DMS79 (cell line): ENCODE data around the gene PTPRE.

Experiments used
- DNase-seq: peaks from one replicate; lab custom pipeline; 2025; lab: John Stamatoyannopoulos, UW

Gene PTPRE

DNA sequence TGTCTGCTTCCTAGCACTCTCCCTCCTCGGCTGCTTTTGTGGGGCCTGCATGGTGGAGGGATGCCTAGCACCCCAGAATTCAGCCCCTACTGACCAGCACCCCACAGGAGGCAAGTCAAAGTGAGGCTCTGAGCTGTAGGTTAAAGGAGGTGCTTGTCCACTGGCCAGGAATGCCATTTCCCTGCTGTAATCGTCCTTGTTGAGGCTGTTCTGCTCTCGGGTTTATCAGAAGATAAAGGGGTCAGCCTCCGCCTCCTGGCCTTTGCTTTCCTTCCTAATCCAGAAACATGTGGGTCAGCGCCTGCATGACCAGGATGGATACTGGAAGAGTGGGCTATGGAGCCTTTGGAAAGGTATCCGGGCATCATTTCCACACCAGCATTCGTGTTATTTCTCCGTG, 120.4 kb downstream of the PTPRE start:
- no peak for DNase-seq

DNA sequence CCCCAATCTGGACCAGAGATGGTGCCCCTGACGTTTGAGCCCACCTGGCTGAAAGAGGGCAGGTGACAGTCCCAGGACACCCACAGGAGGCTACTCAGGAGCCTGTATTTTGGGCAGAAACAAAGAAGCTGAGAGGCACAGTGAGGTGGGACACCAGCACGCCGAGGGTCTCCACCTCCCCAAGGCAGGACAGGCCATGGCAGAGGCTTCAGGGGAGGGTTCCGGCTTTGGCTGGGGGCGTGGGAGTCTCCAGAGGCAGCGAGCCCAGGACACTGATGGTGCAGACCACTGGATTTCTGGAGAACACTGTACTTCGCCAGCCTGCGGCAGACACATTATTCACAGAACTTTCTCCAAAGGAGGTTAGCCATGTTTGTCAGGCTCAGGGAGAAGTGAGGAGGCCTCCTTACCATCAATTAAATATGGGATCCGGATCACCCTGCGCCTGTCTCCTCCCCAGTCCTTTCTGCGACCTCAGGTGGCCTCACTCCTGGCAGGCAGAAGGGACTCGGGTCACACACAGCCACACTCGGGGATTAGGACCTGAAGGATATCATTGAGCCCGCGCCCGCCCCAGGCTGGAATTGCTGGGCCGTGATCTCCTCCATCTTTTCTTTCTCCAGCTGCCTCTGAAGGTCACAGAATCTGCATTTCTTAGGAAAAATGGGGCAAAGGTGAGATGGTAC, 121.1 kb downstream of the PTPRE start:
- no peak for DNase-seq

DNA sequence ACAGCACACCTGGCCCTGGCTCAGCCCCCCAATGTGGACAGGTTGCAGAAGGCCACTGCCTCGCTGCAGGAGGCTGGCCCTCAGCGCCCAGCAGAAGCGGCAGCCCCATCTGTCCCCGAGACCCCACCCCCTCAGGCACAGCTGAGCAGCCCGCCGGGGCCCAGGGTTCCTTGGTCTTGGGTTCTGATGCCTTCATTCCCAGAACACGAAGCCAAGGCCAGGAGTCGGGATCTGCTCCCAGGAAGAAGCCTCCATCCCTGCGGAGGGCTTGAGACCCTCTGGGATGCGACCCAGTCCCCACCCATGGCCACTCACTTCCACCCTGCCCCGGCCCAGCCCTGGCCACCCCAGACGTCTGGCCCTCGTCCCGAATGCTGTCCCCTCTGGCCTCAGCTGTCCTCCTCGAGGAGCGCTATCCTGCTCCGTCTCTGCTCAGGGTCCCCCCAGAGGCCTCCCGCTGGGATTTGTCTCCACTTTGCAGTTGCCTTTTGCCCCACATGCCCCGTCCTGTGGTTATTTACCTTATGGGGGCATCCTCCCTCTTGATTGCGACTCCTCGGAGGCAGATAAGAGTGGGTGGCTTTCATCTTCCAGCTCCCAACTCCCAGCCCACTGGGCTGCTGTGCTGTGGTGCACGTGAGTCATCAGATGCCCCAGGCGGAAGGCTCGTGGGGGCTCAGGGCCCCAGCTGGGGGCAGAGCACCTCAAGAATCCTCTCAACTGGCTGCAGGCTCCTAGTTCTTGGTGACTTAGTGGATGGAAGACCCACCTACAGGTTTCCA, 121.8 kb downstream of the PTPRE start:
- DNase-seq: no peak

DNA sequence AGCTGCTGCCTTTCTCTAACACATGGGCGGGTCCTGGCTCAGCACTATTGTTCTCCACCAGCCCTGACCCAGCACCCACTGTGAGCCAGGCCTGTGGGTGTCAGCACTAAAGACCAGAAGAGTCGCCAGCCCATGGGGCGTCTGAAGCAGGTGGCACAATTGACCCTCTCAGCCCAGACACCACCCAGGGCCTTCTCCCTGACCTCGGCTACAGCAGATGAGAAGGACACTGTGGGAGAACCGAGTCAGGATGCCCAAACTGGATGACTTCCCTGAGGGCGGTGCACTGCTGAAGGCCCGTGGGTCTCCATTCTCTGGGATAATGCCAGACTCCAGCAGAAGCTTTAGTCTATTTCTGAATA, 122.4 kb downstream of the PTPRE start:
- no peak for DNase-seq

DNA sequence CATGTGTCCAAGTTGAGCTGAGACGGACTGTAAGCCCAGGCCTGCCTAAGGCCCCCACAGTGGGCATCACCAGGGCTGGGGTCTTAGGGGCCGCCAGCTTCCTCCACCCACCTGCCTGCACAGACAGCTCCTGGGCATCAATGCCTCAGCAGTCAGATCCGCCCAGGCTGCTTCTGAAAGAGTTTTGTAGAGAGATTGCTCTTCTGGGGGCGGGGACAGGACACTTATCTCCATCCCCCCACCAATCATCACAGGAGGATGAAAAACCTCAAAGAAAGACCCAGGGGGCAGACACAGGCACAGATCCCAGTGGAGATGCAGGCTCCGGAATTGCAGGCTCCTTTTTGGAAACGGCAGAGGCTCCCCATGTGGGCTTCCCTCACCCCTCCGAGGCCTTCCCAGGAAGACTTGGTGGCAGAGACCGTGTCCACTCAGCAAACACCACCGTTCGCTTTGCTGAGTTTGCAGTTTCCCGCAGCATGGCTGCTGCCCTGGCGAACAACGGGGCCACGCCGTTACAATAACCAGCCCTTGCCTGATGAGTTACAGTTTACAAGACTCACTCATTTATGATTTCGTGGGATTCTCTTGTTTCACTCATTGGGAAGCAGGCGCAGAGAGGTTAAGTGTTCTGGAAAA, 122.9 kb downstream of the PTPRE start:
- no peak for DNase-seq

DNA sequence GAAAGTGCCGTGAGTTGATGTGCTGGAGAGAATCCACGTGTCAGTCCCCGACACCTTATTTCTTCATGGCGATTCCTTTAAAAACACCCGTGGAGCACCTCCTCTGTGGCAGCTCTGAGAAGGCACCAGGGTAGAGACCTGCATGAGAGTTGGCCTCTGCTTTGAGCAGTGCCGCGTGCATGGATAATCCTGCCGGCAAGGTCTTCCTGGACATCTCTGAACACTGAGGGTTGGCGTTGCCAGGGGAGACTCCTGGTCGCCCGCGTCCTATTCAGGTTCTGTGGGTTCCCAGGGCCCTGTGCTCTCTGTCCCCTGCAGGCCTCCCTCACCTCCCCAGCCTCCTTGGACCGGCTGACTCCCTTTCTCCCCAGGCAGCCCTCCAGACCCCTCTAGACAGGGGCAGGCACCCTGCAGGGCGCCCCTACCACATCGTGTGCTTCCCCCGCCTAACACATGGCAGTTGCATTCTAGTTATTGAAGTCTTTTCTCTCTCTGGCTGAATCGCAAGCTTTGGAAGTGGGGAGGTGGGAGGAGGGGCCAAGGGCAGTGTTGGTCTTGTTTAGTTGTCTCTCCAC, 123.7 kb downstream of the PTPRE start:
- no peak for DNase-seq

DNA sequence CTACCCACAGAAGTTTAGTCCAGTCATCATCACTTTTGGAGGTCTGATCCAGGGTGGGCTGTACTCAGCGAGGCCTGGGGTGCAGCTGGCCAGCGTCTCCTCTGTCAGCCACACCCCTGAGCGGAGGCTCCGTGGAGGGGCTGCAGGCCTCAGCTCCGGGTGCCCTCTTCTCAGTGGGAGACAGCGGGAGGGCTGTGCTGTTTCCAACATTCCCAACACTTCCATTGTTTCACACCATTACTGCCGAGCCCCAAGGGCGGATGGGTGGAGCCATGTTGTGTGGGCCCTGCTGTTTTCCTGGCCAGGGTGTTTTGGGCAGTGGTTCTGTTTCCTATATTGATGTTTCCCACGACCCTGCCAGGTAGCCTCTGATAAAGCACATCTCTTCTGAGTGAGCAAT, 124.3 kb downstream of the PTPRE start:
- DNase-seq: no peak

DNA sequence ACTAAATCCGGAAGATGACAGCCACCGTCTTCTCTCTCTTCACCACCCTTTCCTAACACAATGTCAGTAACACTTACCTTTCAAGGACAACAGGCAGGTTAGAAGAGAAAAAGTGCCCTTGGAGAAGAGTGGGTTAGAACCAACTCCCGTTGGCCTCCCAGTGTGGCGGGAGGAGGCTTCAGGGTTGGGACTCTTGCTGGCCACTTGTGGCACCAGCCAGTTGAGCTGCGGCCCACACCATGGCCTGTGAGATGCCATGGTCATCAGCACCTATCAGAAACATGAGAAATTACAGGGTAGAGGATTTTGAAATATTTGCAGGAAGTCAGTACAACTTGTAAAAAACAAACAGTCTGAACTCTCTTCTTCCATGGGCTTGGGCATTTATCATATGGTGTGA, 125.6 kb downstream of the PTPRE start:
- no peak for DNase-seq

DNA sequence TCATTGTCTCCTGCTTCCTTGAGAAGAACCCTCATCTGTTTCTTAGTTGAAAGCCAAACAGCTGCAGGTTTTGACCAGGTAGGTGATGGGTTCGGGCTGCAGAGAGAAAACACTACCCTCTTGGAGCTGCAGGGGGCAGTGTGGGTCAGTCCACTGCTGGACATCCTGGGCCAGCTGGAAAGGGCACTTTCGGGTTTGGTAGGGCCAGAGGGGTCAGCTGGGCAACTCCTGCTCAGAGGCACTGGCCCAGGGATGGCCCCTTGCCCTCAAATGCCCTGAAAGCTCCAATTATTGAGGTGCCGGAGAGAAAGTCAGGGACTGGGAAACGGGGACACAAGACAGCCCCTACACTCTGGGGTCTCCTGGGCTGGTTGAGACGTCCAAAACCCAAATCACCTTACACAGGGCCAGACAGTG, 128.7 kb downstream of the PTPRE start:
- DNase-seq: no peak

DNA sequence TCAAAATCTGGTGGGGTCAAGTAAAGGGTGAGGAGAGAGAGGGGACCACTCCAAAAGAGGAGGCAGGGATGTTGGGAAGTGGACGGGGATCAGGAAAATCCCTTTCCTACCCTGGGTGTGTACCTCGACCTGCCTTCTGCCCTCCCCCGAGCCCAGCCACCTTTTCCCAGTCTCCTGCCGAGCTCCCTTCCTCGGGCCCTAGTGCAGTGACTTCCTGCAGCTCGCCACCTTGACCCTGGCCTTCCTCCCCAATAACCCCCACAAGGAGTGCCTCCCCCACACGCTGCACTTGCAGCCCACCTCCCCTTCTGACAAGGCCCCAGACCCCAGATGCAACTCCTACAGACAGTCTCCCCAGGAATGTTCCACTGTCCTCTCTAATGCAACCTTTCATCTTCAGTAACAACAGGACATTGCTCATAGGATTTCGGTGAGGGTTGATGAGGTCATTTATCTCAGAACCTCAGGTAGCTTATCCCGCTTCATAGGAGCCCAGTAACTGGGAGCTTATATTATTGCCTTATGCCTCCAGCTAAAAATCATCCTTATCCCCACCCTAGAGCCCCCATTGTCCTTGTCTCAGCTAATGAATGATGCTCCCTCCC, 129.2 kb downstream of the PTPRE start:
- DNase-seq: no peak

DNA sequence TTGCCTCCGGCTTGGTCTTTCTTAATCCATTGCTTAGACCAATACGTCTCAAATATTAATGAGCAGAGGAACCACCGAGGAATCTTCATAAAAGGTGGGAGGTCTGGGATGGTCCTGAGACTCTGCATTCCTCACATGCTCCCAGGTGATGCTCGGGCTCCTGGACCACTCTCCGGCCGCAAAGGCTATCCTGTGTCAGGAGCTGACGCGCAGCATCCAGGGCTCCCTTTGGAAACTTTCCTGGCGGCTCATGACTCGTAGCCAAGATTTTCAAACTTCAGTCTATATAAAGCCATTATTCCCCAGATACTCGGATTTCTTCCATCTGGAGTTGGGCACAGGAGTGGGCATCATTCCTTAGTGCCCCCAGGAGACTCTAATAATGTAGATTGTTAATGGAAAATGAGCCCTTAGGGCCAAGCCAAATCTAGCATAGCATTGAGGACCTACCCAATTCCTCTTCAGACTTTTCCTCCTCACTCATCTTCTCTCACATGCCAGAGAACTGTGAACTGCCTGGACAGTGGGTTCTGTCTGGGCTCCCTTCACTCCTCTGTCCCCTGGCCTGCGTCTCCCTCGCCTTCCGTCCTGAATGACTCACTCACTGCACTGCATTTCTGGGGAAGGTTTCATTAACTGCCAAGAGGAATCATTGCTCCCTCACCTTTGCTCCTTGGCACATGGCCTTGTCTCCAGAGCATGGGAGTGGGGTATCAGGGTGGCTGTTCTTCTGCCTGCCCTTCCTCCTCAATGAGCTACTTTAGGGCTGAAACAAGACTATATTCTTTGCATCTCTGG, 130.0 kb downstream of the PTPRE start:
- no peak for DNase-seq

DNA sequence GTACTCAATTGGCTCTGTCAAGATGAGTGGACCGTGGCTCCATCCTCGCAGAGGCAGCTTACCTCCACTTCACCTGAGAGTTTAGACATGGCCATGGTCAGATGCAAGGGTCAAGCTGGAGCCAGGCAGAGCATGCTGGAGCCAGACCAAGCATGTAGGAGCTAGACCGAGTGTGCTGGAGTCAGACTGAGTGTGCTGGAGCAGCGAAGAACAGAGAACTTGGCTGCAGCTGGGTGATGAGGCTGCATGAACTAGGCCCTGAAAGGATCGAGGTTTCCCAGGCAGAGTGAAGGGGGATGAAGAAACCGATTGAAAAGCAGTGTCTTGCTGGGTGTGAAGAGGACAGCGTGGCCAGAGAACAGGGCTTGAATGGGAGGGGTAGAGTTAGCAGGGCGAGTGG, 133.2 kb downstream of the PTPRE start:
- no peak for DNase-seq

DNA sequence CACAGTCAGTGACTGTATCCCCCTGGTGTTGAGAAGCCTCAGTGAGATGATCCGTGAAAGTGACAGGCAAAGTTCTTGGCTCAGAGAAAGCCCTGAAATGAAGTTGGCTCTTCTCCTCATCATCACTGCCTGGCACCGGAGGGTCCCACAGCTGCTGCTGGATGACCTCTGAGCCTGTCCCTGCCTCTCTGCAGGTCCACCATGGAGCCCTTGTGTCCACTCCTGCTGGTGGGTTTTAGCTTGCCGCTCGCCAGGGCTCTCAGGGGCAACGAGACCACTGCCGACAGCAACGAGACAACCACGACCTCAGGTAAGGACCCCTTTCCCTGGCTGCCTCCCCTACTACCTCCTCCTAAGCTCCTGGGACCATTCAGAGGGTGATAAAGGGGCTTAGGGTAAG, 133.8 kb downstream of the PTPRE start:
- no peak for DNase-seq

DNA sequence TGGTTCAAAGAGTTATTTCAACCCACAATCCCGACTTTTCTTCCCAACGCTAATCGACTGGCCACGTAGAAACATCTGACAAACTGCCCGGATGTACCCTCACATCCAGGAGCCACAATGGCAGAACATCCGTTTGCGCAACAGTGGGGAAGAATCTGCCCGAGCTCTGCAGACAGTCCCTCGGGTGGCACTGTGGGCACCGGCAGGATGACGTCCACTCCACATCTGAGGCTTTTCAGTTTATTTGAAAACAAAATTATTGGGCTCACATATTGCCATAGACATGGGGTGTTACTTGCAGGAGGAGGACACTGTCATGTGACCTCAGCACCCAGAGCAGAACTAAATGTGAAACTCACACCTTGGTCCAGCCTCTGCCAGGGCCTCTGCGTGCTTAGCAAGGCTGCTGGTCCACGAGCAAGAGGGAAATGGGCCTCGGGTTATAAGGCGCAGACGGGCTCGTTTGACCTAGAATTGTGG, 135.3 kb downstream of the PTPRE start:
- no peak for DNase-seq

DNA sequence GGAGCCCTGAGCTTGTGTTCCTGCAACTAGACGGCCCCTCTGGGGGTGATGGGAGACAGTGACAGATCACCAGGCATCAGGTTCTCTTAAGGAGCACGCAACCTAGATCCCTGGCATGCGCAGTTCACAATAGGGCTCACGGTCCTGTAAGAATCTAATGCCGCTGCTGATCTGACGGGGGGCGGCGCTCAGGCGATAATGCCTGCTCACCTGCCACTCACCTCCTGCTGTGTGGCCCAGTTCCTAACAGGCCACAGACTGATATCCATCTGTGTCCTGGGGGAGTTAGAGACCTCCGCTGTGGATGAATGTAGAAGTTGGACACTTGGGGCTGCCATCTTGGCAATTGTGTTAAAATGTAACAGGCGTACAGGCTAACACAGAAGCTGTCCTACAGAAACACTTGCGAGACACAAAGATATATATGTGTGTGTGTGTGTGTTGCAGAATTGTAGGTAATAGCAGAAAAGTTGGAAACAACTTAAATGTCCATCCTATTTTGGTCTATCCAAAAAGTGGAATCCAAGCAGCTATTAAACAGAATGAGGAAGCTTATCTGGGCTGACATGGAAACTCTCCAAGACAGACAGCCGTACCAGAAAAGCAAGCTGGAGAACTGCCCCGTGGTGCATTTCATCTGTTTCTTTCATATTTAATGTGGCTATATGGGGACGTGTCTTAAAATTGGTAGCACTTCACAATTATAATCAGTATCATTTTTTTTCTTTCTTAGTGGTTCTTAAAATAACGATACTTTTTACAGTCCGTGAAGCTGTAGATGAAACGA, 136.5 kb downstream of the PTPRE start:
- no peak for DNase-seq

DNA sequence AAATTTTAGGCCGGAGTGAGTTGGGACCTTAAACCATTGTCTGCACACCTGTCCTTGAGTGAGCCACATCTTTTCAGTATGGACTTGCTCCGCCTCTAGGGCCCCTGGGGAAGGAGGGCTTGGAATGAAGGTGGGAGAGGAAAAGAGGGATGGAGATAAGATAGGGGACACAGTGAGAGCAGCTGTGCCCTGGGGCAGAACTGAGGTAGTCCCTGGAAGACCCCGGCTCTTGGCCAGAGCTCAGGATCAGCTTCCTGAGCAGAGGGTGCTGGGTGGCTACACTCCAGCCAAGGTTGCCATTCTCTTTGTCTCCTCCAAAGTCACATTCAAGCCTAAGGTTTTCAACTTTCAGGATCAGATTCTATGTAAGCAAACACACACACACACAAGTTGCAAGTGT, 137.3 kb downstream of the PTPRE start:
- DNase-seq: no peak

DNA sequence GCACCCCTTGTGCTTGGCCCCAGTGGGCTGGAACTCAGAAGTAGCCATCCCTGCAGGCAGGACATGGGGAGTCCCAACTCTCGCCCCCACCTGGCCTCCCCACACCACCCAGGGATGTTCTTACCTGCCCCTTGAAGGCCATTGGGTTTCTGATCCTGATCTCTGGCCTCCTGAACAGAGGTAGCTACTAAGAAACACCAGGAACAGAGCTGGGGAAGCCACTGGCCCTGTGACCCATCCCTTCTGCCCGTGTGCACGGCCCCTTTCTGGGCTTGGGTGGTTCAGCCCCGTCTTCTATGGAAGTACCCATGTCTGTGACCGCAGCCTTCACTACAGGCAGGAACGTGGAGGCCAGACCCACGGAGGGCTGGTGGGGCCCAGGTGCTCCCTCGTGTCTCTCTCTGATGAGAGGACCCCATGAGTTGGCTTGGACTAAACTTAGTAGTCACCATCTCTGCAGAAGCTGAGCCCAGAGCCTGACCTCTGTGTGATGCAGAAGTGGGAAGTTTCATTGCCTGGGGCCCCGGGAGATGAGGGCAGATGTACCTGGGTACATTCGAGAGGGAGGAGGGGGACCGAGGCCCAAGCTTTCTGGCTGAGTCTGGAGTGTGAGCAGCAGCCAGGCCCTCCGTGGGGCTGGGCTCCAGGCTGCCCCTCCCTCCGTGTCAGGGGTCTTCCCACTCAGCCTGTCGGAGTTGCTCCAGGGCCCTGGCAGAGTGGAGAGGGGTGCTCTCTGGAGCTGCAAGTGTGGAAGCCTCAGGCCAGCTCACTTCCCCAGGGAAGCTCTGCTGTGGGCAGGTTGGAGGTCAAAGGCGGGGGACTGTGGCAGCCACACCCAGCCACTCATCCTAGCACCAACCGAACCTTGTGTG, 138.3 kb downstream of the PTPRE start:
- no peak for DNase-seq

DNA sequence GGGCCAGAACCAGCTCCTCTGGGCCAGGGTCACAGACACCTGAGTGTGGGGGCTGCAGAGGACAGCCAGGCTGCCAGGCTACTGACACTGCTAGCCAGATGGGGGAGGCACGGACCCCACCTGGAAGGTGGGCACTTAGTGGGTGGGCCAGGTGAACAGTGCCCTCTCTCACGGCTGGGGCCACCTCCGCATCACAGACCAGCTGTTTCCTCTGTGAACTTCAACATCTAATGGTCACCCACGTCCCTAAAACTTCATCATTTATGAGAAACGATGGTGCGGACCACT, 138.9 kb downstream of the PTPRE start:
- DNase-seq: no peak

DNA sequence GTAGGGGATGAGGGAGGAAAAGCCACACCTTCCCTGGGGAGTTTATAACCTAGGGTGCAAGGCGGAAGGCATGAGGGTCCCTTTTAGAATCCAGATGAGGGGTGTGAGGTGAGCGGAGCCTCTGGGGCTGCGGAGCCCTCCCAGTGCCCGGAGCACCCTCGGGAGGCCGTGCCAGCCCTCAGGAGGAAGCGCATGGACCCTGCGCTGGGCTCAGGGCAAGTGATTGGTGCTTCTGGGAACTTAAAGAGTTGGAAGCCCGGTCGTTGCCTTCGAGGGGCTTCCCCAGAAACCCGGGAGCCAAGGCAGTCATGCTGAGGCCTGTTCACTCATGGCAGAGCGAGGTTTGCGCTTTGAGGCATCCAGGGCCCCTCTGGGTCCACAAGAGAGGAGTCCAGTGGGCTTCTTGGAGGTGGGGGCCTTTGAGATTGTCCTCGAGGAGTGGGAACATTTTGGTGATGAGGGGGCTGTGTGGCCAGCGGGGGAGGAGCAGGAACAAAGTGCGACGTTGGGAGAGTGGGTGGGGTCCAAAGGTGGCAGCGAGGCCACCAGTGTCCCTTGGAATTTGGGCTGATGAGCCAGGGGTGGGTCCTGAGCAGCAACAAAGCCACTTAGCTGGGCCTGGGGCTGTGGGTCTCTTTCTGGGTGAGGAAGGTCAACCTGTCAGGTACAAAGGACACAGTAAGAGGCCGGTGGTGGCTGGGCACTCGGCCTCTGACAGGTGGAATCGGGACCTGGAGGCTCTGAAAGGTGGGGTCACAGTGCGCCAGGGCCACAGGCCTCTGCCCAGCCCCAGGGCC, 139.5 kb downstream of the PTPRE start:
- DNase-seq: no peak
